Thoracic aorta (tissue), 2 donors: ENCODE measurements around the gene FBXW4. TPM values are rescaled to one million over a fixed set of nuclear protein-coding genes. Genes with fewer than 3 reads are reported as not detected.

Experiments
- ATAC-seq: fragments of 150-250 bp; one replicate; pipeline ENCODE4 v1.8.0; 2017; ENCODE audit warnings: low read depth; ENCODE audit not compliant: insufficient number of reproducible peaks, low FRiP score
- DNase-seq: peaks from one replicate; pipeline ENCODE4 v3.0.0-alpha.2; 2020; ENCODE audit warnings: low spot score
- H3K27ac ChIP-seq, 2 donors: fragments of 200-600 bp; sonication (generic); 1 replicate in 1 of 2; 2 replicates in 1 of 2; pipeline ENCODE4 v1.5.1; 2016; ENCODE audit warnings: mild to moderate bottlenecking in 2 of 2, moderate library complexity in 2 of 2
- H3K27me3 ChIP-seq: fragments of 200-600 bp; sonication (generic); replicated peaks from 2 replicates; pipeline ENCODE4 v1.6.0; 2016; ENCODE audit warnings: mild to moderate bottlenecking; ENCODE audit not compliant: insufficient read depth
- H3K36me3 ChIP-seq: fragments of 200-600 bp; sonication (generic); one replicate; pipeline ENCODE4 v1.5.1; 2016
- H3K4me1 ChIP-seq, 2 donors: fragments of 200-600 bp; sonication (generic); 1 replicate in 1 of 2; 2 replicates in 1 of 2; pipeline versions ENCODE4 v1.5.1 to v1.6.0; 2016; ENCODE audit warnings: low read depth in 2 of 2, mild to moderate bottlenecking in 1 of 2; ENCODE audit not compliant: control insufficient read depth in 1 of 2
- H3K4me3 ChIP-seq: fragments of 200-600 bp; sonication (generic); 2 replicates; pipeline ENCODE4 v1.5.1; 2016; ENCODE audit warnings: mild to moderate bottlenecking
- H3K9me3 ChIP-seq: fragments of 200-600 bp; sonication (generic); 2 replicates; pipeline ENCODE4 v1.5.1; 2016
- total RNA-seq, 2 donors: library from RNA; depleted of rRNA; stranded (reverse); fragments of >200 nt; gene quantifications; one replicate each; pipeline versions ENCODE4 v1.1.0 to v1.2.3, GENCODE V29; 2016
- TF ChIP-seq, protein P1 (sequence below): fragments of 200-600 bp; sonication (generic); IDR thresholded peaks from one replicate; pipeline ENCODE4 v1.5.1; 2019; ENCODE audit warnings: antibody characterized with exemption

Gene FBXW4
- total RNA-seq, 2 donors from 2014 or later, result 64.3 to 88.5 TPM

DNA sequence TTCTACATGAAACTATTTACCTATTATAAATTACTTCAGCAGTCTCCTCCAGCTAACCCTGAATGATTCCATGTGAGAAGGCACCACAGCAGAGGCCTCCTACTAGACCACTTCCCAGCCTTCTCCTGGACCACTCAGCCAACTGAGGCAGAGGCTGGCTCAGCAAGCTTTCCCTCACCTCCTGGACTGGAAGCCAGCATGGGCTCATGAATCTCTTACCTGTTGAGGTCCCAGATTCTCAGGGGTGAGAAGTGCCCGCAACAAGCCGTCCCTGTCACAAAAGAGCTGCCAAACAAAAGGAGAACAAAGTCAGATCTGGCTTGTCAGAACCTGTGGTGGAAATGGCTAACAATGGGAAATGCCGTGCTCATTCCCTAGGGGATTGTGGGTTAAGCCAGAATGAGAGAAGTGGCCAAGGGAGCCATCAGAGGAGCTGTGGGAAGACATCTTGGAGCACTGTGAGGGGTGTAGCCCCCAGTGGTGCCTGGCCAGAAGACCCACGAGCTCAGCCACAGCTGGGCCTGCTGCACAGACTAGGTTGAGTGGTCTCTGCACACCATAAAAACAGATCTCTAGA lies 70.4 kb downstream of the FBXW4 start:
- Histone ChIP-seq H3K36me3 (peaks cover 30% of the 10 kb centered on the region), H3K9me3 (no peaks in the 10 kb centered on the region), H3K27me3 (no peaks in the 10 kb centered on the region), H3K4me3 (no peak overlapping the region), H3K27ac (no peak overlapping the region), H3K4me1 (no peaks in the 10 kb centered on the region)
- TF ChIP-seq, protein P1, sequence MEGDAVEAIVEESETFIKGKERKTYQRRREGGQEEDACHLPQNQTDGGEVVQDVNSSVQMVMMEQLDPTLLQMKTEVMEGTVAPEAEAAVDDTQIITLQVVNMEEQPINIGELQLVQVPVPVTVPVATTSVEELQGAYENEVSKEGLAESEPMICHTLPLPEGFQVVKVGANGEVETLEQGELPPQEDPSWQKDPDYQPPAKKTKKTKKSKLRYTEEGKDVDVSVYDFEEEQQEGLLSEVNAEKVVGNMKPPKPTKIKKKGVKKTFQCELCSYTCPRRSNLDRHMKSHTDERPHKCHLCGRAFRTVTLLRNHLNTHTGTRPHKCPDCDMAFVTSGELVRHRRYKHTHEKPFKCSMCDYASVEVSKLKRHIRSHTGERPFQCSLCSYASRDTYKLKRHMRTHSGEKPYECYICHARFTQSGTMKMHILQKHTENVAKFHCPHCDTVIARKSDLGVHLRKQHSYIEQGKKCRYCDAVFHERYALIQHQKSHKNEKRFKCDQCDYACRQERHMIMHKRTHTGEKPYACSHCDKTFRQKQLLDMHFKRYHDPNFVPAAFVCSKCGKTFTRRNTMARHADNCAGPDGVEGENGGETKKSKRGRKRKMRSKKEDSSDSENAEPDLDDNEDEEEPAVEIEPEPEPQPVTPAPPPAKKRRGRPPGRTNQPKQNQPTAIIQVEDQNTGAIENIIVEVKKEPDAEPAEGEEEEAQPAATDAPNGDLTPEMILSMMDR, result no peak
- no peak for ATAC-seq
- DNase-seq, result no peak

DNA sequence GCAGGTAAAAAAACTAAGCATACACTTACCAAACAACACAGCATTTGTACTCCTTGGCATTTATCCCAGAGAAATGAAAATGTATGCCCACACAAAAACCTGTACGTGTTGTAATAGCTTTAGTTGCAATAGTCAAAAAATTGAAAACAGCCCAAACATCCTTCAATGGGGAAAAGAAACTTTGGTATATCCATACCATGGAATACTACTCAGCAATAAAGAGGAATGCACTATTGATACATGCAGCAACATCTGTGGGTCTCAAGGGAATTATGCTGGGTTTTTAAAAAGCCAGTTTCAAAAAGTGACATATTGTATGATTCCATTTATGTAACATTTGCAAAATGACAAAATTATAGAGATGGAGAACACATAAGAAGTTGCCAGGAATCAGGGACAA lies 71.4 kb downstream of the FBXW4 start:
- Histone ChIP-seq H3K27ac (no peak overlapping the region), H3K36me3 (peaks cover 29% of the 10 kb centered on the region), H3K4me3 (no peak overlapping the region), H3K27me3 (no peaks in the 10 kb centered on the region), H3K4me1 (no peaks in the 10 kb centered on the region), H3K9me3 (no peaks in the 10 kb centered on the region)
- DNase-seq, result no peak
- TF ChIP-seq, protein P1, result no peak
- ATAC-seq, result no peak

DNA sequence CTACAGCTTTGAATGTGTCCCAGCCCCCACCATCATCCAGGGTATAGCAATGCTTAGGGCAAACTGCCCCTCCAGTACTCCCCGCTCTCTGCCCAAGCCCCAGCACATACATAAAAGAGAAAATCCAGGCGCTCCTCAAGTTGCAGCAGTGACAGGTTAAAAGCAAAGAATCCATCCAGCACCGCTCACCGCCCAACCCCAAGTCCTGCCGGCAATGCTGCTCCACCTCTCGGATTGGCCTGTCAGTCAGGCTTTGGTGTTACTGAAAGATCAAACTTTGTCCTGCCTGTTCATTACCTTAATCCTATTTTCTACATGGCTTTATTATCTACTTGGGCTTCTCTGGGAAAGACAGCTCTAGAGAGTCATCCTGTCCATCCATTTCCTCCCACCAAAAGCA lies 75.0 kb downstream of the FBXW4 start:
- TF ChIP-seq, protein P1, result no peak
- peaks cover 33% of the 10 kb centered on the region for H3K36me3 ChIP-seq
- no peak overlapping the region for H3K4me3 ChIP-seq
- no peaks in the 10 kb centered on the region for H3K4me1 ChIP-seq
- no peak for ATAC-seq
- no peak overlapping the region for H3K27ac ChIP-seq
- H3K9me3 ChIP-seq, result no peaks in the 10 kb centered on the region
- H3K27me3 ChIP-seq, result no peaks in the 10 kb centered on the region
- no peak for DNase-seq

DNA sequence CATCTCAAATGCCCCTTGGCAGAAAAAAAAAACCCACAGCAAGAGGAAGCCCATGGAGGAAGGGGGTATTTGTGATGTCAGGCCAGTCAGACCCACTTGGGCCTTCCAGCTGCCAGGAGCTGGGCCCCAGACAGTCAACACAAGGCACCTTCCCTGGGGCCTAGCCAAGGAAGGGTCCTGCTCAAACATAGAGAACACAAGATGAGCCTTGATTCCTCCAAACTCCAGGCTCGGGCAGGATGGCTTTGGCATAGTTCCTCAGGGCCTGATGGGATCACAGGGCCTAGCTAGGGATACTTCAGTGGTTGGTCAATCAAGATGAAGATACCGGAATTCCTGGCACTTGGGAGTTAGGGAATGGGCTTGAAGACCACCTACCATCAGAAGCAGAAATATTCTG lies 76.1 kb downstream of the FBXW4 start:
- no peak overlapping the region for H3K27ac ChIP-seq
- ATAC-seq (no peak), DNase-seq (no peak)
- no peak overlapping the region for H3K4me3 ChIP-seq
- no peaks in the 10 kb centered on the region for H3K9me3 ChIP-seq
- H3K4me1 ChIP-seq, result no peaks in the 10 kb centered on the region
- H3K36me3 ChIP-seq, result peaks cover 29% of the 10 kb centered on the region
- TF ChIP-seq, protein P1, result no peak
- H3K27me3 ChIP-seq, result no peaks in the 10 kb centered on the region

DNA sequence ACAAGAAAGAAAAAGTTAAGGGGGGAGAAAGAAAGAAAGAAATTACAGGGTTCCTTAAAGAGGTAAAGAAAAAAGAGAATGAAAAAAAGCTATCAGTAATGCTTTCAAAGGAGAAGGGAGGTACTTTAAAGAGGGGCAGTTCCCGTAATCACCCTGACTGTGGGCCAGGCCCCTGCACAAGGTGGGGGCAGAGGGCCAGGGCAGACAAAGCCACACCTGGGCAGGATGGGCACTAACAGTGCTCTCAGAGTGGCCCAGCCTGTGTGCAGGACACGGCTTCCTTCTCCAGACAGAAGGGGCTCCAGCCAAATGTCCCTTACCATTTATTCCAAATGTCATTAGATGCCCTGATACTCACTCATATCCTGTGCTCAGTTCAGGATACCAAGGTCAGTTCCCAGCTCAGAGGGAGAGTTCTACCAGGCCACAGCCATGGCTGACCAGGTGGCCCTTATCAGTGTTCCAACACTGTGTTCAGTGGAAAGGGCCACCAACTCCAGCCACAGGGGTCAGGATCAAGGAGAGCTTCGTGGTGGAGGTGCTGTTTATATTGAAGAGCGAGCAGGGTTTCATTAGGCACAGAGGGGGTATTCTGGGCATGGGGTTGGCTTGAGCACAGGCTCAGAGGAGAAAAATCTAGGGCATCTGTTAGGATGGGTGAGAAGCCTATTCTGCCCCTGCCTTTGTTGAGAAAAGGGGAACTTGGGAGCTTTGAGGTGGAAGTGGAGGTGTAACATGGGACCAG lies 77.0 kb downstream of the FBXW4 start:
- no peak overlapping the region for H3K4me3 ChIP-seq
- TF ChIP-seq, protein P1, result no peak
- no peak overlapping the region for H3K27ac ChIP-seq
- ATAC-seq (no peak), DNase-seq (no peak)
- peaks cover 32% of the 10 kb centered on the region for H3K36me3 ChIP-seq
- no peaks in the 10 kb centered on the region for H3K4me1 ChIP-seq
- H3K27me3 ChIP-seq, result no peaks in the 10 kb centered on the region
- H3K9me3 ChIP-seq, result no peaks in the 10 kb centered on the region
